NK-92 (cell line): ENCODE data around the gene HLX.

Experiments used
- DNase-seq: peaks from one replicate; lab custom pipeline; 2025; ENCODE audit not compliant: unreplicated experiment; lab: John Stamatoyannopoulos, UW

Gene HLX

GRCh38 chr1:220924331-220924970 is 45.2 kb downstream of the HLX start:
- no peak for DNase-seq

GRCh38 chr1:220925707-220926106 is 46.5 kb downstream of the HLX start:
- DNase-seq, result no peak

- DNase-seq, result no peak
These were observed 46.9 kb downstream of the HLX start for GRCh38 chr1:220926146-220926545.

GRCh38 chr1:220927442-220927841 is 48.2 kb downstream of the HLX start:
- DNase-seq, result no peak

- DNase-seq, result no peak
These were observed 49.1 kb downstream of the HLX start for GRCh38 chr1:220928320-220928719.

GRCh38 chr1:220928725-220929300 is 49.6 kb downstream of the HLX start:
- no peak for DNase-seq

GRCh38 chr1:220929304-220929703 is 50.1 kb downstream of the HLX start:
- no peak for DNase-seq
